ENCODE results near the gene PRC1. TPM values are rescaled to one million over a fixed set of nuclear protein-coding genes. Genes with fewer than 3 reads are reported as not detected.

The PRC1 gene
- total and polyA plus RNA-seq, 3 donors from 2014 or later, result 74.3 to 111 (median 104) TPM

- DNase-seq, result no peak
- no peaks in the 10 kb centered on the region for H3K9me3 ChIP-seq
- no peak overlapping the region for H3K4me3 ChIP-seq
- 80 to 92% methylated on average over 8 of the region's 8 CpGs for WGBS, 2 donors
- peaks cover 19% of the 10 kb centered on the region for H3K4me1 ChIP-seq
- intact Hi-C loops (cut with DNase I; ENCODE audit: low total_unique reads), result no loop called here
- no peak for TF ChIP-seq POLR2A (IDR thresholded peaks at IDR 0.05)
- no peak for TF ChIP-seq CTCF (IDR thresholded peaks at IDR 0.05)
- H3K27me3 ChIP-seq, result no peaks in the 10 kb centered on the region
- H3K36me3 ChIP-seq (ENCODE audit: low read depth, missing control alignments), result no peaks in the 10 kb centered on the region
- no peak overlapping the region for H3K27ac ChIP-seq
Measured at GRCh38 chr15:90959028-90959595, 35.2 kb downstream of the PRC1 start.

- no peaks in the 10 kb centered on the region for H3K36me3 ChIP-seq (ENCODE audit: low read depth, missing control alignments)
- peak overlapping the region in 1 of 2 donors; percentile 76 for H3K4me3 ChIP-seq
- peaks cover 19% of the 10 kb centered on the region for H3K4me1 ChIP-seq
- TF ChIP-seq CTCF (IDR thresholded peaks at IDR 0.05), result no peak
- no peak for TF ChIP-seq POLR2A (IDR thresholded peaks at IDR 0.05)
- no peaks in the 10 kb centered on the region for H3K27me3 ChIP-seq
- H3K27ac ChIP-seq, result no peak overlapping the region
- no peak for DNase-seq
- WGBS, 2 donors, result 63 to 73% methylated on average over 5 to 6 of the region's 6 CpGs
- intact Hi-C loops (cut with DNase I; ENCODE audit: low total_unique reads), result no loop called here
- no peaks in the 10 kb centered on the region for H3K9me3 ChIP-seq
Measured at GRCh38 chr15:90957791-90958190, 36.5 kb downstream of the PRC1 start.

- no peak for DNase-seq
- Histone ChIP-seq H3K4me3 (peak overlapping the region; percentile 52 to 76), H3K4me1 (peaks cover 19% of the 10 kb centered on the region), H3K36me3 (ENCODE audit: low read depth, missing control alignments) (no peaks in the 10 kb centered on the region), H3K9me3 (no peaks in the 10 kb centered on the region), H3K27me3 (no peaks in the 10 kb centered on the region), H3K27ac (peak overlapping the region; percentile 6 to 45)
- intact Hi-C loops (cut with DNase I; ENCODE audit: low total_unique reads), result no loop called here
- WGBS, 2 donors, result 14 to 28% methylated on average over 8 to 63 of the region's 63 CpGs
- no peak for TF ChIP-seq CTCF (IDR thresholded peaks at IDR 0.05)
- no peak for TF ChIP-seq POLR2A (IDR thresholded peaks at IDR 0.05)
Measured at GRCh38 chr15:90957031-90957790, 37.1 kb downstream of the PRC1 start.

- Histone ChIP-seq H3K4me3 (peak overlapping the region; percentile 52 to 76), H3K9me3 (no peaks in the 10 kb centered on the region), H3K36me3 (ENCODE audit: low read depth, missing control alignments) (no peaks in the 10 kb centered on the region), H3K27me3 (no peaks in the 10 kb centered on the region), H3K4me1 (peaks cover 19% of the 10 kb centered on the region), H3K27ac (peak overlapping the region in 1 of 2 donors; percentile 45)
- 10 to 15% methylated on average over 31 to 56 of the region's 56 CpGs for WGBS, 2 donors
- TF ChIP-seq POLR2A (IDR thresholded peaks at IDR 0.05), result no peak
- TF ChIP-seq CTCF (IDR thresholded peaks at IDR 0.05), result peak; percentile 86 to 96 (median 87)
- intact Hi-C loops (cut with DNase I; ENCODE audit: low total_unique reads), result no loop called here
- DNase-seq, result peak; percentile 79
Measured at GRCh38 chr15:90956274-90957030, 37.9 kb downstream of the PRC1 start.

All from testis (tissue), 3 donors.